Epithelial cell of prostate (primary cell): ENCODE measurements around the gene CHRNB4.

Source experiments
- DNase-seq: peaks from one replicate; pipeline ENCODE4 v3.0.0-alpha.2; 2011; ENCODE audit warnings: low read depth, low spot score
- H3K27ac ChIP-seq: fragments of 450-650 bp; 2 replicates; pipeline ENCODE4 v1.5.1; 2017; ENCODE audit warnings: mild to moderate bottlenecking

The CHRNB4 gene

GRCh38 chr15:78635346-78635745 lies 5.7 kb downstream of the CHRNB4 start:
- no peak for DNase-seq
- H3K27ac ChIP-seq: no peak overlapping the region

DNA sequence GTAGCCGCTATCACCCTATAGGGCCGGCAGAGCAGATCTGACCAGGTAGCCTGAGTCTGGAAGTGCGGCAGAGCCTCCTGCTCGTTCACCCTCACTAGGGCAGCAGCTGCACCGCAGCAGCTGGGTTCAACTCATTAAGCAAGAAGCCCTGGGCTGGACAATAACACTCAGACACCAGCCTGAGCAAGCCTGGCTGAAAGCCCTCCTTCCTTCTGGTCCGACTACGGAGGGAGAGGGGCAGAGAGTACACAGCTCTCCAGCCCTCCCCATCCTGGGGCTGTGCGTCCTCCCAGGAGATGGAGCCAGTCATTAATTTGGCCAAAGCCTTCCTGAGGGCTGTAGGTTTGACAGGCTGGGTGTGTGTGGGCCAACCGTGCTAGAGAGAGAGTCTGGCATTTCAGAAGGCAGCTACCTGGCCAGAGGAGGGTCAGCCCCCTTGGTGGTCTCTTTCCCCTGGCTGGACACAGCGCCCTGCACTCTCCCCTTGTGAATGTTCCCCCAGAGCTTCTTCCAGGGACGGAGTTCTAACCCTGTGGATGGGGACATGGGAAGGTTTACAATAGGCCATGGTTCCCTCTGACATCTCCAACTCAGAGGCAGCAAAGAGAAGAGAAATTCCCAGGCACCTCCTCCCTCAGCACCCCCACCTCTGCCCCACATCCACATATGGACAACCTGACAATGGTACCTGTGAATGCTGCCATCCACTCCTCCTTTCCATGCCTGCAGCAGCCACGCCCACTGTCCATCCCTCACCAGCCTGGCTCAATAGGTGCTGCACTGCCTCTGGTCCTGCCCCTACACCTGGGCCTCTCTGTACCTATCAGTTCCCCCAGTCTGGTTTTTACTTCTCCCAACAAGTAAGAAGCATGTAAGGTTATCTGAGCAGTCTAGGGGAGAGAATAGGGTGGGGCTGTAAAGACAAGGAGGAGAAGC lies 6.5 kb downstream of the CHRNB4 start:
- DNase-seq: no peak
- no peak overlapping the region for H3K27ac ChIP-seq

GRCh38 chr15:78633348-78633747 lies 7.7 kb downstream of the CHRNB4 start:
- DNase-seq: no peak
- H3K27ac ChIP-seq: no peak overlapping the region

GRCh38 chr15:78630886-78631633 lies 9.9 kb downstream of the CHRNB4 start:
- DNase-seq: no peak
- no peak overlapping the region for H3K27ac ChIP-seq

DNA sequence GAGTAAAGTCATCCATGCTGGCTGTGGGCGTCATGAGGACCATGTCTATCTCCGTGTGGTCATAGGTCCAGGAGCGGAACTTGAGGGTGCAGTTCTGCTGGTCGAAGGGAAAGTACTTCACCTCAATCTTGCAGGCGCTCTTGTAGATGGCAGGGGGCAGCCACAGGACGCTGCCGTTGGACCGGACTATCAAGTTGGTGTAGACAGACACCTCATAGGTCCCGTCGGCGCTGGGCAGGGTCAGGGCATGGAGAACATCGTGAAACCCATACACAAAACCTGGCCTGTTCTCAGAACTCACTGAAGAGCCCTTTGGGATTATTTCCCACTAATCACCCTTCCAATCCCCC lies 11.3 kb downstream of the CHRNB4 start:
- H3K27ac ChIP-seq: no peak overlapping the region
- DNase-seq: no peak

GRCh38 chr15:78629031-78629715 lies 11.8 kb downstream of the CHRNB4 start:
- no peak overlapping the region for H3K27ac ChIP-seq
- no peak for DNase-seq

GRCh38 chr15:78628227-78628626 lies 12.8 kb downstream of the CHRNB4 start:
- no peak for DNase-seq
- H3K27ac ChIP-seq: no peak overlapping the region

DNA sequence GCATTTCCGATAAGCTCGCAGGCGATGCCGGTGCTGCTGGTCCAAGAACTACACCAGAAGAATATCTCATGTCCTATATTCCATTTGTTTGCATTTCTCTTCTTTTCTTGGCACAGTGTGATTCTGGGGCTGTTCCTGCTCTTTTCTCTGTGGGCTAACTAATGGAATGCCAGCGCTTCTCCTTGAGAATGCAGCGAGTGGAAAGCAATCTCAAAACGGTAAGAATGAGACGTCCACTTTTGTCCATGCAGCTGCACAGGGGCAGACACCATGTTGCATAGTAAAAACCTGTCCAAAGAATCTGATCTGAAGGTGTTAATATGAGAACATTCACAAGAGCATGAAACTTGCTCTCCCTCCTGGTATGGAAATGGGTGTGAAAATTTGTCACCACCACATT lies 13.7 kb downstream of the CHRNB4 start:
- DNase-seq: no peak
- H3K27ac ChIP-seq: no peak overlapping the region

- DNase-seq: no peak
- H3K27ac ChIP-seq: no peak overlapping the region
Measured at GRCh38 chr15:78626381-78626995, 14.5 kb downstream of the CHRNB4 start.

DNA sequence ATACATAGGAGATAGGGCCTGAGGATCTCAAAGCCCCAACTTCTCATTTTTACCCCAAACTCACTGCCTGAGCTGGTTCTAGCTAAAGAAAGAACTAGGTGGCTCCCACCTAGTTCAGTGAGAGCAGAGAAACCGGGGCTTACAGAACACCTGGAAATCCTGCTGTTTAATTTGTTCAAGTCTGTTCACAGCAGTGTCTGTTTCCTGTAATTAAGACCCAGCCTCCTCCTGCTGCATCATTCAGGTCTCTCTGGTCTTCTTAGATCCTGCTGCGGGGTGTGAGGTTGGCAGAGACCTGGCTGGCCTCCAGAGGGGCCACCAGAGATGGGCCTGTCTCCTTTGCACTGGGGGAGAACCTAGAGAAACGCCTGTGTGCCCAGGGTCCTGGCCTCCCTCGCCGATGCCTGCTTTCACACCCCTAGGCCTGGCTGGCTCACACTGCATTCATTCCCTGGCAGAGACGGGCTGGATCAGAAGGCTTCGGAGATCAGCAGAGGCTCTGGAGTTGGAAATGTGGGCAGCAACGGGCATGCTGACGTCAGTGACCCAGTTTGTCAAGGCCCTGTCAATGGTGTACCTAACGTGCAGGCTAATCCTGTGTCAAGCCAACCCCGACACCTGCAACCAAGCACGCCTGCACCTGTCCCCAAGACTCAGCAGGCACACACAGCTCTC lies 15.3 kb downstream of the CHRNB4 start:
- H3K27ac ChIP-seq: no peak overlapping the region
- no peak for DNase-seq

DNA sequence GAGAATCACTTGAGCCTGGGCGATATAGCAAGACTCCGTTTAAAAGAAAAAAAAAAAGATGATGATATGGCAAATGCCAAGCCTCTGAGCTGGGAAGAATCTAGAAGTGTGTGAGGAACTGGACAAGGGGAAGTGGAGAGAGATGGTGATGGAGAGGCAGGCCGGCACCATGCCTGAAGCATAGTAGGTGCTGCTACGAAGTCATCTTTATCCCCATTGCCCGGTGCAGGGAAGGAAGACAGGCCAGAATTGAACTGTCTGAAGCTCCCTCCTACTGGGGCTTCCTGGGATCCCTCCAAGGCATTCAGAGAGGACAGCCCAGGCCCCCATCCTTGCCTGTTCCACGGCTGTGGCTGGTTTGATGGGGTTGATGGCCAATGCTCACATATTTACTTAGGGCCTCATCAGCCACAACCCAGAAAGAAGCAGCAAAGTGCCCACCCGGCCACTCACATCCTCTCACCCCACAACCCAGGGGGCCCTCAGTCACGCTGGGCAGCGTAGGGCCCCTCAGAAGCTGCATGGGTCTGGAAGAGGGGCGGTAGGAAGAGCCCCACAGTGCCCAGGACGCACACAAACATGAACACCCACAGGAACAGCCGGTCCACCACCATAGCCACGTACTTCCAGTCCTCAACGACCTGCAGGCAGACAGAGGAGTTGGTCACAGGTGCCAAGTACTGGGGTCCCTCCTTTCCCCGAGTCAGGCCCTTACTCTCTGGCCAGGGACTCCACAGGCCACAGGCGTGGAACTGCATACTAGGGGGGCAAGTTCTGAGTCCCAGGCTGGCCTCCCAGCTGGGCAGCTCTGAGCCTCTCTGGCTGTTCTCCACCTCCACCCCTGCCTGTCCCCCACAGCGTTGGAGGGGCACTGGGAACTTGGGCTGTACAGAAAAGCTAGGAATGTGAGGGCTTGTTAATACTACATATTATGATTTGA lies 16.1 kb downstream of the CHRNB4 start:
- no peak for DNase-seq
- no peak overlapping the region for H3K27ac ChIP-seq

DNA sequence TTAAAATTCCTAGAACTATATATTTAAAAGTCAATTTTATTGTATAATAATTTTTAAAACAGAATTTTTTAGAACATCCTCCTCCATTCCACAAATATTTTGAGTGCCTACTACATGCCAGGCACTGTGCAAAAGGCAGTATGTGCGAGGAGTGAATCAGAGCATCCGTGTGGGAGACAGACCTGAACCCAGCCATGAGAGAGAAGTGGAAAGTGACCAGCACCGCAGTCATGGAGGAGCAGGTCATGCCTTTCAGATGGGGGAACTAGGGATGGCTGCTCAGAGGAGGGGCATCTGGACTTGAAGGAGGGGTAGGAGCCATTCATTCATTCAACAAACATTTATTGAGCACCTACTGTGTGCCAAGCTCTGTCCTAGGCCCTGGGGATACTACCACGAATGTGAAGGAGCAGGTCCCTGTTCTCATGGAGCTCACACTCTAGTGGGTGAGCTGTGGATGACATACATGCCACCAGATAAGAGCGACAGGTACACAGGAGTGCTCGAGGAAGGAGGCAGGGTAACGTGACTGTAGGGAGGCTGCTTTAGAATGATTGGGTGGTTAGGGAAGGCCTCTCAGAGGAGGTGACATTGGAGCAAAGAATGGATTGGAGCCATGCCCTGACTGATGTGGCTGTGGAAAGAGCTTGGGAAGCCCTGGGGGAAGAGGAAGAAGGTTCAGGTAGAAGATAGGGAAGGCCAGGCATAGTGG lies 17.1 kb downstream of the CHRNB4 start:
- no peak for DNase-seq
- no peak overlapping the region for H3K27ac ChIP-seq

- DNase-seq: no peak
- no peak overlapping the region for H3K27ac ChIP-seq
Measured at GRCh38 chr15:78621810-78622402, 19.1 kb downstream of the CHRNB4 start.

DNA sequence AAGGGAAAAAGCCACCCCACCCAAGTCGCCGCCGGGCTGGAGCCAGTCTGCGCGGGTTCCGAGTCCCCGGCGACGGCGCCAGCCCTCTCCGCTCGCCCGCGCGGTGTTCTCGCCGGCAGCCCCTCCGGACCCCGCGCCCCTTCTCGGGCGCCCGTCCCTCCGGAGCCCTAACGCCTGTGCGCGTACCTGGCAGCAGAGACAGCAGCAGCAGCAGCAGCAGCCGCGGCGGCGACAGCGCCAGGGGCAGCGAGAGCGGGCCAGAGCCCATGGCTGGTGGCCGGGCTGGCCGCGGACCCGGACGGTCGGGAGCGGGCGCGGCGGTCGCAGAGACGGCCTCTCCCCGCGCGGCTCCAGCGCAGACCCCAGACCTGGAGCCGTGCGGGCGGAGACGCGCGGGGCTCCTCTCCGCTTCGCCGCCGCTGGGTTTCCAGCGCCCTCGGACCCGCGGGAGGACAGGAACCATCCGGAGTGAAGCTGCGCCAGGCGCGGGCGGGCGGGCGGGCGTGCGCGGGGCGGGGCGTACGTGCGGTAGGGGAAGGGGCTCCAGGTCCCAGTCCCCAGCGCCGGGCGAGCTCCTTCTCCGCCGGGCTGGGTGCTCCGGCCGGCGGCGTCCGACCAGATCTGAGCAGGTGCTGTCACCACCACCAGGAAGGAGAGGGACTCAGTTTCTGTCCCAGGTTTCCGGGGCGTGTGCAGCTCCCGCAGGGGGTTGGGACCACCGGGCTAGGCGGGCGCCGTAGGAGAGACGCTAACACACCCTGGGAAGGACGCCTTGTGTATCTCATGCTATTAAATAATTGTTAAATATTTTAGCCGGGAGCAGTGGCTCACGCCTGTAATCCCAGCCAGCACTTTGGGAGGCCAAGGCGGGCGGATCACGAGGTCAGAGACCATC lies 20.2 kb downstream of the CHRNB4 start, which contains the start of gene CHRNA3:
Gene CHRNA3, minus strand, starts transcription at position 470 of the 895 bp plus-strand sequence. Its CDS starts 202 bp downstream, at position 268.
- H3K27ac ChIP-seq: no peak within 1 kb of the TSS
- DNase-seq: no peak

- no peak overlapping the region for H3K27ac ChIP-seq
- DNase-seq: no peak
Measured at GRCh38 chr15:78620021-78620526, 20.9 kb downstream of the CHRNB4 start.
